ENCODE measurements around the gene PKNOX2.
A peak's percentile ranks its signal among the peaks of the same experiment; 100 is the strongest.

The PKNOX2 gene

DNA sequence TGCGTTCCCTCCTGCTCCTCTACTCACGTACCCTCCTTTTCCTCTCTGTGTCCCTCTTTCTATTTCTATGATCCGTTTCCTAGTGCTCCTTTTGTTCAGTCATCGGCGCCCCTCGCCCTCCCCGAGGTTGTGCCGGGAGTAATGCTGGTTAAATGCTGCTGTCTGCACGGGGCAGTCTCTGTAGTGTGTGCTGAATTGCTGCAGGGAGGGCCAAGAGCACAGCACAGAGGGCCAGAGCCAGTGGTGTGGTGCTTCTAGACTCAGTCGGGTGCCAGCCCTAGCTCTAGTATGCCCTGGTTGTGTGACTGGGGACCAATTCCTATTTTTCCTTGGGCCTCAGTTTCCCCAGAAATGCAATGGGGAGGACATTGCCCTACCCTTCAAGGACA lies 98.3 kb downstream of the PKNOX2 start:
- POLR2A ChIA-PET: interaction anchor here (0.8 to 1.2 kb wide), 3 partner anchors 9 to 93 kb away, joined by 3 to 5 read pairs (median 4); no protein-coding TSS in a partner anchor
- DNase-seq (ENCODE audit: low read depth, low spot score): no peak
- no peak overlapping the region for H3K4me3 ChIP-seq (ENCODE audit: low read depth, low read length)

DNA sequence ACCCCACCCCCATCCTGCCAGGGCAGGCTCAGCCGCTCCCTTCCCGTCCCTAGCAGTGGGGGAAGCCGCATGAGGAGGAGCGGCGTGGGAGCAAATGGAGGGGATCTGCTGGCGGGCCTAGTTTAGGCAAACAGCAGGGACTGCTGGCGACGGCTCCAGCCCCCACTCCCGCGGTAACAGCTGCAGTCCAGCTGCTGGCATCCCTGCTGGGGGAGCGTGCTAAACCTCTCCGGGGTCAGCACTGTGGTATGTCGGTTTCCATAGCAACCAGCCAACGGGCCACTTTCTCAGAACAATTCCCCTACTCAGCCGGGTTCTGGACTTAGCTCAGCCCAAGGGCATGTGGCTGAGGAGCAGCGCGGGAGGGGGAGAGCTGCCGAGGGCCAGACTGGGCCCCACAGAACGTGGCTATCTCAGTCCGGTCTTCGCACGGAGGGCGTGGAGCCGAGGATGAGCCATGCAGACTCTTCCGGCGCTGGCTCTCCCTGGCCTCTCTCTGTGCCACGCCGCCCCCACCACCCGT lies 98.8 kb downstream of the PKNOX2 start:
- peak; percentile 92 for DNase-seq (ENCODE audit: low read depth, low spot score)
- ChIA-PET CTCF (interaction anchor here (0.7 to 1.3 kb wide), 5 partner anchors 83 to 387 kb away, joined by 3 to 4 read pairs (median 3); no protein-coding TSS in a partner anchor), POLR2A (interaction anchor here (0.8 to 1.2 kb wide), 3 partner anchors 9 to 93 kb away, joined by 3 to 5 read pairs (median 4); no protein-coding TSS in a partner anchor)
- no peak overlapping the region for H3K4me3 ChIP-seq (ENCODE audit: low read depth, low read length)
- TF ChIP-seq, protein P1, sequence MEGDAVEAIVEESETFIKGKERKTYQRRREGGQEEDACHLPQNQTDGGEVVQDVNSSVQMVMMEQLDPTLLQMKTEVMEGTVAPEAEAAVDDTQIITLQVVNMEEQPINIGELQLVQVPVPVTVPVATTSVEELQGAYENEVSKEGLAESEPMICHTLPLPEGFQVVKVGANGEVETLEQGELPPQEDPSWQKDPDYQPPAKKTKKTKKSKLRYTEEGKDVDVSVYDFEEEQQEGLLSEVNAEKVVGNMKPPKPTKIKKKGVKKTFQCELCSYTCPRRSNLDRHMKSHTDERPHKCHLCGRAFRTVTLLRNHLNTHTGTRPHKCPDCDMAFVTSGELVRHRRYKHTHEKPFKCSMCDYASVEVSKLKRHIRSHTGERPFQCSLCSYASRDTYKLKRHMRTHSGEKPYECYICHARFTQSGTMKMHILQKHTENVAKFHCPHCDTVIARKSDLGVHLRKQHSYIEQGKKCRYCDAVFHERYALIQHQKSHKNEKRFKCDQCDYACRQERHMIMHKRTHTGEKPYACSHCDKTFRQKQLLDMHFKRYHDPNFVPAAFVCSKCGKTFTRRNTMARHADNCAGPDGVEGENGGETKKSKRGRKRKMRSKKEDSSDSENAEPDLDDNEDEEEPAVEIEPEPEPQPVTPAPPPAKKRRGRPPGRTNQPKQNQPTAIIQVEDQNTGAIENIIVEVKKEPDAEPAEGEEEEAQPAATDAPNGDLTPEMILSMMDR (IDR thresholded peaks at IDR 0.05; ENCODE audit: insufficient read depth, low read length, missing control alignments): no peak

More for the DNA sequence above, 98.3 kb downstream of the PKNOX2 start:
- TF ChIP-seq, protein P1 (IDR thresholded peaks at IDR 0.05; ENCODE audit: insufficient read depth, low read length, missing control alignments): no peak
- CTCF ChIA-PET: interaction anchor here (0.7 to 1.3 kb wide), 4 partner anchors 83 to 386 kb away, joined by 3 to 4 read pairs (median 3); no protein-coding TSS in a partner anchor

DNA sequence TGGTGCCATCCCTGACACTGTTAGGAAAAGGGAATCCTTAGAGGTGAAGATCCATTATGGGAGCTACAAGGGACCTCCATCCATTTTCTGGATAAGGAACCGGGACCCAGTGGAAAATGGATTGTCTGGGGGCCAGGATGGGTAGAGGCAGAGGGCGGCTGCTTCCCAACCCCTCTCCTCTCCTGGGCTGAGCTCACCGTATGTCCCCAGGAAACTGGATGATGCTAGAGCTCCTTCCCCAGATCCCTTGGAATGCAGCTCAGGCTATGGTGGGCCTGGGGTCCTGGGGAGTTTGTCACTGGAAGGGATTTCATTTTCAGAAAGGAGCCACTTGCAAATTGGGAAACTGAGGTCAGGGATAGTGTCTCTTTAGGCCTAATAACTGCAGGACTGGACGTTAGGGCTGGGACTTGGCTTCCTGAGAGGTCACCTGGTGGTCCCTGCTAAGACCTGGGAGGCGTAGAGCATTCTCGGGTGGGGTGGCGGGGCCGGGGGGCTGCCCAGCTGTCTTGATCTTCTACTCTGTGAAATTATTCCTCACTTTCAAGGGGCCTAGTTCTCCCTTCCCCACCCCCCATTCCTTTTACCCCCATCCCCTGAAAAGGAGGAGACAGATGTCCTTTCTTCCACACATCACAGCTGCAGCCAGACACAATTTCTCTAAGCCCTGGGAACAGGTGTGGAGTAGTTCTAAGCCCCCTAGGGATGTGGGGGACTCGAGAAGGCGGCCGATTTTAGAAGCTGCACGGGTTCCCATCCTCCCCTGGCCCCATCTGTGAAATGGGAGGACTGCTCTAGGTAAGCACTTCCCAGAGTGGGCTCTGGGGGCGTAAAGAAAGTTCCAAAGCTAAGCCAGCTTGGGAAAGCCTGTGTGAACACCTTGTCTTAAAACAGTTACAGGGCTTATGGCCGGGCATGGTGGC lies 99.8 kb downstream of the PKNOX2 start:
- no peak for DNase-seq (ENCODE audit: low read depth, low spot score)
- TF ChIP-seq, protein P1 (IDR thresholded peaks at IDR 0.05; ENCODE audit: insufficient read depth, low read length, missing control alignments): no peak
- CTCF ChIA-PET: interaction anchor here (1.0 kb wide), 2 partner anchors 140 to 388 kb away, joined by 3 read pairs; no protein-coding TSS in a partner anchor
- POLR2A ChIA-PET: interaction anchor here (1.1 to 1.2 kb wide), 2 partner anchors 10 to 23 kb away, joined by 3 read pairs; no protein-coding TSS in a partner anchor
- no peak overlapping the region for H3K4me3 ChIP-seq (ENCODE audit: low read depth, low read length)

DNA sequence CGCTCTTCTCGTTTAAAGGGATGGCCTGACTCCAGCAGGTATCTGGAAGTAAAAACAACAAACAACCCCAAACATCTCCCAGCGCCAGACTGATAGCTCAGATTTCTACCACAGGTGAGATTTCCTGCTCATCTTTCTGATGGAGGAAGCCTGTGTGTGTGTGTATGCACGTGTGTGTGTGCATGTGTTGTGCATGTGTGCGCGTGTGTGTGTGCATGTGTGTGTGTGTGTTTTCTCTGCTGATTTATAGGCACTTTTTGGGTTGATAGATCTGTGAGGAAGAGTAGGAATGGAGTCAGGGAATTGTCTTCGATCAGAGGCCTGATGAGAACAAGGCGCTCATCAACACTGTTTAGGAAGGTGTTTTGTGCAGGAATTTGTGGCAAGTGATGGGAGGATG lies 103.0 kb downstream of the PKNOX2 start:
- H3K4me3 ChIP-seq (ENCODE audit: low read depth, low read length): no peak overlapping the region
- DNase-seq (ENCODE audit: low read depth, low spot score): no peak
- TF ChIP-seq, protein P1 (IDR thresholded peaks at IDR 0.05; ENCODE audit: insufficient read depth, low read length, missing control alignments): no peak
- ChIA-PET POLR2A (no interaction called here), CTCF (interaction anchor here (1.1 to 1.3 kb wide), 2 partner anchors 104 to 125 kb away, joined by 3 to 4 read pairs; no protein-coding TSS in a partner anchor)

DNA sequence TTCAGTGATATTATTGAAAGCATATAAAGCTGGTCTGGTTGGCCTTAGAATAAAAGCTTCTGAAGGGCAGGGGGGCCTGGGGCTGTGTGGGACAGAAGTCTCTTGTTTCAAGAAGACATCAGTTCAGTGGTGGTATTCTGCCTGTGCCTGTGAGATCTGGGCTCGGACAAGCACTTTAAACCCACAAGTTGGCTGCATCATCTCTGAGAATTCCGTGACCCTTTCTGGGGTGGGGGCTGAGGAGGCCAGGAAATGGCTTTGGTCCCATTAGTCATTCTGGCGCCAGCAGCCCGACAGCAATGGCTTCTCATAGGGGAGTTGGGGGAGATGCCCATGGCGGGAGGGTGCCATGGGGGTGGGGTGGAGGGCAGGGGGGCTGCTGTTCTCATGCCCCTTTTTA lies 104.1 kb downstream of the PKNOX2 start:
- DNase-seq (ENCODE audit: low read depth, low spot score): no peak
- TF ChIP-seq, protein P1 (IDR thresholded peaks at IDR 0.05; ENCODE audit: insufficient read depth, low read length, missing control alignments): no peak
- H3K4me3 ChIP-seq (ENCODE audit: low read depth, low read length): no peak overlapping the region
- ChIA-PET POLR2A (no interaction called here), CTCF (interaction anchor here (1.1 kb wide), 1 partner anchor 127 kb away, joined by 3 read pairs; no protein-coding TSS in a partner anchor)

DNA sequence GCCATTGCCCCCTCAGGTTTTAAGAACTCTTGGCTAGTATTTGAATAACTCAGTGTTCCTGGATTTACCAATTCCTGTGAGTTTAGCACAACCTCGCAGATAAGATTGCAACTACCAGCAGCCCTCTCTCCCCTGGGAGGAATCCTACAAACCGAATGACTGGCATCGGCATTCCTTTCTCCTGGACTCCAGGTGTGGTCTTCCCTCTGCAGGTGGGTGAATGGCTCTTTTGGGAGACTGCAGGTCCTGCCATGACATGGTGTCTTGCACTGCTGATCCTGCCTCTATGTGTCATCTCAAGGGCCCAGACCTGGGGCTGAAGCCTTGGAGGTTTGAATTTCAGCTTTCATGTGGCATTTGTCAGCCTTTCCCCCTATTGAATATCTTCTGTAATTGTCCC lies 105.6 kb downstream of the PKNOX2 start:
- TF ChIP-seq, protein P1 (IDR thresholded peaks at IDR 0.05; ENCODE audit: insufficient read depth, low read length, missing control alignments): no peak
- CTCF ChIA-PET: interaction anchor here (1.2 kb wide), 1 partner anchor 14 kb away, joined by 3 read pairs; no protein-coding TSS in a partner anchor
- DNase-seq (ENCODE audit: low read depth, low spot score): no peak
- no peak overlapping the region for H3K4me3 ChIP-seq (ENCODE audit: low read depth, low read length)
- POLR2A ChIA-PET: no interaction called here
